IMR-90 (cell line): Measurements from ENCODE around the gene FAU. TPM values are rescaled to one million over a fixed set of nuclear protein-coding genes. Genes with fewer than 3 reads are reported as not detected.

Experiments used
- ATAC-seq: fragments of 200-7000 bp; cut with Tn5 transposase; 2 replicates; pipeline ENCODE4 v1.9.1; 2020; ENCODE audit warnings: low read depth, mild to moderate bottlenecking, moderate library complexity
- BruUV-seq: library from RNA; stranded (reverse); fragments of 400-500 nt; replicated peaks from 2 replicates; lab custom pipeline; 2021; lab: Mats Ljungman, UMichigan
- CTCF ChIA-PET: fragments of 300-600 bp; formaldehyde crosslinking; extraction: SDS; loops from one replicate; lab custom pipeline; 2021; ENCODE audit warnings: antibody characterized with exemption; lab: Yijun Ruan, JAX
- POLR2A ChIA-PET: fragments of 300-600 bp; sonication (Branson Sonifier 250); formaldehyde crosslinking; loops from one replicate; lab custom pipeline; 2022; ENCODE audit warnings: antibody characterized with exemption; ENCODE audit not compliant: unreplicated experiment; lab: Charles Lee
- DNase-seq: peaks from one replicate; pipeline ENCODE4 v3.0.0; 2013
- H2AFZ ChIP-seq: replicated peaks from 2 replicates; pipeline ENCODE3; 2013; ENCODE audit warnings: low read length, mild to moderate bottlenecking; ENCODE audit not compliant: poor library complexity
- H2AK5ac ChIP-seq: 2 replicates; pipeline ENCODE4 v1.6.1; 2013; ENCODE audit warnings: low read depth, low read length, inconsistent platforms
- H2AK9ac ChIP-seq: replicated peaks from 2 replicates; pipeline ENCODE3; 2013; ENCODE audit warnings: mild to moderate bottlenecking, low read depth, low read length, moderate library complexity; ENCODE audit not compliant: poor library complexity
- H2BK120ac ChIP-seq: 2 replicates; pipeline ENCODE4 v1.6.1; 2013; ENCODE audit warnings: low read depth, low read length, inconsistent platforms
- H2BK15ac ChIP-seq: 3 replicates; pipeline ENCODE4 v1.6.1; 2013; ENCODE audit warnings: low read depth, low read length, inconsistent platforms
- H2BK20ac ChIP-seq: 2 replicates; pipeline ENCODE4 v1.6.1; 2013; ENCODE audit warnings: low read depth, mild to moderate bottlenecking, inconsistent platforms, low read length, moderate library complexity
- H2BK5ac ChIP-seq: 2 replicates; pipeline ENCODE4 v1.6.1; 2013; ENCODE audit warnings: mild to moderate bottlenecking, low read depth, low read length, inconsistent platforms; ENCODE audit not compliant: poor library complexity, severe bottlenecking
- H3K14ac ChIP-seq: replicated peaks from 2 replicates; pipeline ENCODE4 v1.6.1; 2013; ENCODE audit warnings: low read depth, low read length, inconsistent platforms
- H3K18ac ChIP-seq: 2 replicates; pipeline ENCODE4 v1.6.1; 2013; ENCODE audit warnings: low read depth, low read length, control low read depth
- H3K23ac ChIP-seq: 2 replicates; pipeline ENCODE4 v1.6.1; 2013; ENCODE audit warnings: low read depth, low read length, inconsistent platforms
- H3K27ac ChIP-seq: 2 replicates; pipeline ENCODE4 v1.5.1; 2013; ENCODE audit warnings: mild to moderate bottlenecking, control low read depth, low read length; ENCODE audit not compliant: insufficient read depth
- H3K27me3 ChIP-seq: 2 replicates; pipeline ENCODE4 v1.6.1; 2013; ENCODE audit warnings: low read length; ENCODE audit not compliant: control insufficient read depth, insufficient read depth
- H3K36me3 ChIP-seq: 2 replicates; pipeline ENCODE4 v1.6.1; 2013; ENCODE audit warnings: low read length, mixed read lengths; ENCODE audit not compliant: control insufficient read depth, insufficient read depth
- H3K4ac ChIP-seq: 2 replicates; pipeline ENCODE4 v1.6.1; 2013; ENCODE audit warnings: low read depth, low read length, inconsistent platforms
- H3K4me1 ChIP-seq: 2 replicates; pipeline ENCODE4 v1.6.1; 2013; ENCODE audit warnings: low read length, mixed read lengths; ENCODE audit not compliant: control insufficient read depth, insufficient read depth
- H3K4me2 ChIP-seq: 2 replicates; pipeline ENCODE4 v1.6.1; 2013; ENCODE audit warnings: low read depth, mild to moderate bottlenecking, control low read depth, low read length, moderate library complexity
- H3K4me3 ChIP-seq: 2 replicates; pipeline ENCODE4 v1.5.1; 2013; ENCODE audit warnings: low read depth, mild to moderate bottlenecking, control low read depth, low read length, moderate library complexity; ENCODE audit not compliant: insufficient read depth
- H3K56ac ChIP-seq: 2 replicates; pipeline ENCODE4 v1.6.1; 2013; ENCODE audit warnings: low read length, inconsistent platforms; ENCODE audit not compliant: insufficient read depth; ENCODE audit errors: extremely low read depth
- H3K79me1 ChIP-seq, 2 experiments: 2 replicates each; pipeline ENCODE4 v1.6.1; 2013; ENCODE audit warnings: low read length in 2 of 2, inconsistent platforms in 1 of 2, low read depth in 1 of 2
- H3K9ac ChIP-seq: 2 replicates; pipeline ENCODE4 v1.6.1; 2013; ENCODE audit warnings: low read depth, low read length, control low read depth
- H3K9me1 ChIP-seq: 2 replicates; pipeline ENCODE4 v1.6.1; 2013; ENCODE audit warnings: low read length, inconsistent platforms; ENCODE audit not compliant: insufficient read depth
- H3K9me3 ChIP-seq: 2 replicates; pipeline ENCODE4 v1.6.1; 2013; ENCODE audit warnings: low read length; ENCODE audit not compliant: control insufficient read depth, insufficient read depth
- H4K20me1 ChIP-seq: 2 replicates; pipeline ENCODE4 v1.6.1; 2013; ENCODE audit warnings: low read length, inconsistent platforms; ENCODE audit not compliant: insufficient read depth
- H4K5ac ChIP-seq: 2 replicates; pipeline ENCODE4 v1.6.1; 2013; ENCODE audit warnings: mild to moderate bottlenecking, low read depth, low read length, control low read depth
- H4K8ac ChIP-seq, 2 experiments: 2 replicates each; pipeline ENCODE4 v1.6.1; 2013; ENCODE audit warnings: low read depth in 2 of 2, low read length in 2 of 2, control low read depth in 1 of 2, inconsistent platforms in 1 of 2
- H4K91ac ChIP-seq: 2 replicates; pipeline ENCODE4 v1.6.1; 2013; ENCODE audit warnings: low read depth, low read length, inconsistent platforms; ENCODE audit not compliant: insufficient read depth
- BHLHE40 ChIP-seq: fragments of 150-350 bp; IDR thresholded peaks from 2 replicates; pipeline ENCODE4 v1.6.1; 2016; ENCODE audit warnings: mild to moderate bottlenecking, low read depth, low read length
- CHD1 ChIP-seq: IDR thresholded peaks from 2 replicates; pipeline ENCODE4 v1.6.1; 2012; ENCODE audit warnings: low read depth, low read length, improper control_type of control experiment
- CTCF ChIP-seq: conservative IDR thresholded peaks from 2 replicates; pipeline ENCODE4 v1.5.1; 2012; ENCODE audit warnings: mild to moderate bottlenecking, low read depth, low read length, improper control_type of control experiment
- ELK1 ChIP-seq: fragments of 150-350 bp; IDR thresholded peaks from 2 replicates; pipeline ENCODE4 v1.6.1; 2016; ENCODE audit warnings: low read depth, mild to moderate bottlenecking, low read length, moderate library complexity, borderline replicate concordance
- FOS ChIP-seq: fragments of 150-350 bp; IDR thresholded peaks from 2 replicates; pipeline ENCODE4 v1.6.1; 2016; ENCODE audit warnings: low read depth, low read length
- MAFK ChIP-seq: IDR thresholded peaks from 2 replicates; pipeline ENCODE4 v1.6.1; 2012; ENCODE audit warnings: low read depth, low read length, improper control_type of control experiment
- MAZ ChIP-seq: IDR thresholded peaks from 2 replicates; pipeline ENCODE4 v1.6.1; 2012; ENCODE audit warnings: low read depth, mild to moderate bottlenecking, low read length, improper control_type of control experiment, moderate library complexity, borderline replicate concordance
- MXI1 ChIP-seq: IDR thresholded peaks from 2 replicates; pipeline ENCODE4 v1.6.1; 2012; ENCODE audit warnings: low read depth, mild to moderate bottlenecking, low read length, moderate library complexity, borderline replicate concordance
- NFE2L2 ChIP-seq: fragments of 150-350 bp; IDR thresholded peaks from 2 replicates; pipeline ENCODE4 v1.6.1; 2016; ENCODE audit warnings: low read depth, mild to moderate bottlenecking, low read length
- POLR2A ChIP-seq: IDR thresholded peaks from 2 replicates; pipeline ENCODE4 v1.6.1; 2012; ENCODE audit warnings: mild to moderate bottlenecking, low read depth, low read length
- RCOR1 ChIP-seq: IDR thresholded peaks from 2 replicates; pipeline ENCODE4 v1.6.1; 2012; ENCODE audit warnings: mild to moderate bottlenecking, low read length, improper control_type of control experiment; ENCODE audit not compliant: insufficient replicate concordance
- RFX5 ChIP-seq: IDR thresholded peaks from 2 replicates; pipeline ENCODE4 v1.8.0; 2012; ENCODE audit warnings: low read depth, mild to moderate bottlenecking, low read length, moderate library complexity
- WGBS, 2 experiments: methylation state at CpG; one replicate each; pipeline versions ENCODE4 v1.1.5 to v1.1.7; 2013; ENCODE audit warnings: missing lambda C conversion rate in 2 of 2; ENCODE audit not compliant: insufficient read length in 1 of 2; ENCODE audit errors: extremely low coverage in 2 of 2; 5-methylcytosine and 5-hydroxymethylcytosine counted together
- dilution Hi-C: fragments of 300-500 bp; cut with HindIII; formaldehyde crosslinking; loops from one replicate; pipeline ENCODE4 v1.14.3; 2018; ENCODE audit warnings: low sequenced_read_pairs; ENCODE audit not compliant: unreplicated experiment
- in situ Hi-C: fragments of 300-500 bp; cut with MboI; formaldehyde crosslinking; loops from 3 replicates; pipeline ENCODE4 v1.14.3; 2019; ENCODE audit warnings: low sequenced_read_pairs, inconsistent platforms, mixed read lengths
- intact Hi-C: fragments of 100-400 bp; cut with micrococcal nuclease; formaldehyde crosslinking; loops from 2 replicates; pipeline ENCODE4 v1.10.0; 2022
- polyA plus RNA-seq, 3 experiments: library from polyadenylated mRNA; depleted of rRNA; stranded (reverse); fragments of >200 nt; gene quantifications; 2 replicates each; pipeline ENCODE4 v1.2.3, GENCODE V29; 2012; ENCODE audit warnings: low replicate concordance in 1 of 3
- total RNA-seq: library from RNA; depleted of rRNA; stranded (reverse); fragments of >200 nt; gene quantifications from 2 replicates; pipeline ENCODE4 v1.2.3, GENCODE V29; 2012

FAU gene
- total and polyA plus RNA-seq, 2 of the 4 experiments (the other 2 are of a cell fraction), result 189 to 652 TPM

GRCh38 chr11:65083834-65084597, 37.9 kb downstream of the FAU start, which contains the start of the genes CDCA5 and ZFPL1 (continued):
- TF ChIP-seq MAFK (no peak), CHD1 (no peak), MXI1 (peak; percentile 98)

- Histone ChIP-seq H4K8ac (peak overlapping the region; percentile 33 to 48; a peak in 3 of 4 replicates), H3K18ac (no peak overlapping the region), H4K20me1 (no peaks in the 10 kb centered on the region; the same call in 1 of the 2 replicates), H4K91ac (peak overlapping the region; percentile 43), H3K9me1 (no peaks in the 10 kb centered on the region; the same call in 1 of the 2 replicates), H3K79me1 (peaks cover 46 to 68% of the 10 kb centered on the region in 2 experiments), H3K56ac (peak overlapping the region; percentile 70), H3K36me3 (peaks cover 23% of the 10 kb centered on the region), H3K4ac (peak overlapping the region; percentile 46), H3K9ac (peak overlapping the region; percentile 52; the same call in 1 of the 2 replicates), H3K14ac (peak overlapping the region; percentile 28), H4K5ac (no peak overlapping the region), H2AK9ac (peak overlapping the region; percentile 91), H3K27ac (peak overlapping the region; percentile 60; the same call in 1 of the 2 replicates), H3K23ac (no peak overlapping the region), H2BK15ac (no peak overlapping the region), H2AK5ac (peak overlapping the region; percentile 62), H3K27me3 (no peaks in the 10 kb centered on the region), H3K4me2 (peak overlapping the region; percentile 90), H2BK120ac (no peak overlapping the region), H2BK20ac (no peak overlapping the region), H3K4me1 (peaks cover 4% of the 10 kb centered on the region; the same call in 1 of the 2 replicates), H3K4me3 (peak overlapping the region; percentile 89), H2AFZ (peak overlapping the region; percentile 95), H3K9me3 (no peaks in the 10 kb centered on the region), H2BK5ac (no peak overlapping the region)
- POLR2A ChIA-PET, result no interaction called here
- no peak for ATAC-seq
- intact Hi-C loops (no loop called here), dilution Hi-C loops (no loop called here), in situ Hi-C loops (no loop called here)
- DNase-seq, result no peak
- WGBS, 2 experiments, result 0% methylated on average over 6 of the region's 13 CpGs; no CpG with 5 or more reads in 1 of the 2 experiments
- CTCF ChIA-PET, result no interaction called here
- no TSS peak for BruUV-seq
- TF ChIP-seq RCOR1 (no peak), NFE2L2 (no peak), BHLHE40 (no peak), FOS (no peak), CTCF (no peak), MAZ (no peak), ELK1 (no peak), POLR2A (no peak), RFX5 (no peak), MAFK (no peak)
Measured at GRCh38 chr11:65083134-65083833, 38.6 kb downstream of the FAU start.
